Mammary epithelial cell (primary cell): Measurements from ENCODE around the gene KCNA3.

Experiments
- EZH2 ChIP-seq: IDR thresholded peaks from 2 replicates; pipeline ENCODE4 v1.6.1; 2012; ENCODE audit warnings: low read length, inconsistent platforms, borderline replicate concordance
- TF ChIP-seq, protein P1 (sequence below), 2 donors: IDR thresholded peaks in 1 of 2; conservative IDR thresholded peaks in 1 of 2; 2 replicates each; pipeline ENCODE4 v1.5.1; 2011 to 2012; ENCODE audit warnings: inconsistent platforms in 2 of 2, low read length in 2 of 2, mild to moderate bottlenecking in 2 of 2, control low read depth in 1 of 2, low read depth in 1 of 2; ENCODE audit not compliant: insufficient read depth in 1 of 2; ENCODE audit errors: extremely low read depth in 1 of 2

DNA sequence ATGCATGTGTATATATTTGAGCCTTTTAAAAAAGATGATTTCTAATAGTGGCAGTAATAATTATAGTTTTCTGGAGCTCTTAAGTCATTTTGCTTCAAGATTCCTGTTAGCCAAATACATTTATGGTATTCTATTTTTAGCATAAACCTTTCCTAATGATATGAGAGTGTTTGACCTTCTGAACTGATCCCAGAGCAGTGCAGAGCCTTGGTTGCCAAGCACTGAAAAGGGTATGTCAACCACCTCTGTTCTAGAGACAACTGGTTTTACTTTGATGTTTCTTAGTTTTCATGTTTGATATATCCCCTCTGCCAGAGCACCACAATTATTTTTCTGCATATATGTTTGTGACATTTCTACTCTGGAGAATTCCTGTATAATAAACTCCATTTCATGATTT lies 15.1 kb upstream of the KCNA3 start:
- TF ChIP-seq, protein P1, sequence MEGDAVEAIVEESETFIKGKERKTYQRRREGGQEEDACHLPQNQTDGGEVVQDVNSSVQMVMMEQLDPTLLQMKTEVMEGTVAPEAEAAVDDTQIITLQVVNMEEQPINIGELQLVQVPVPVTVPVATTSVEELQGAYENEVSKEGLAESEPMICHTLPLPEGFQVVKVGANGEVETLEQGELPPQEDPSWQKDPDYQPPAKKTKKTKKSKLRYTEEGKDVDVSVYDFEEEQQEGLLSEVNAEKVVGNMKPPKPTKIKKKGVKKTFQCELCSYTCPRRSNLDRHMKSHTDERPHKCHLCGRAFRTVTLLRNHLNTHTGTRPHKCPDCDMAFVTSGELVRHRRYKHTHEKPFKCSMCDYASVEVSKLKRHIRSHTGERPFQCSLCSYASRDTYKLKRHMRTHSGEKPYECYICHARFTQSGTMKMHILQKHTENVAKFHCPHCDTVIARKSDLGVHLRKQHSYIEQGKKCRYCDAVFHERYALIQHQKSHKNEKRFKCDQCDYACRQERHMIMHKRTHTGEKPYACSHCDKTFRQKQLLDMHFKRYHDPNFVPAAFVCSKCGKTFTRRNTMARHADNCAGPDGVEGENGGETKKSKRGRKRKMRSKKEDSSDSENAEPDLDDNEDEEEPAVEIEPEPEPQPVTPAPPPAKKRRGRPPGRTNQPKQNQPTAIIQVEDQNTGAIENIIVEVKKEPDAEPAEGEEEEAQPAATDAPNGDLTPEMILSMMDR (conservative IDR thresholded peaks at IDR 0.05 in 1 of 2, IDR thresholded peaks at IDR 0.05 in 1 of 2; ENCODE audit: extremely low read depth in 1 of 2, insufficient read depth in 1 of 2, low read depth in 1 of 2, low read length in 2 of 2) = no peak
- TF ChIP-seq EZH2 = no peak
